ENCODE results near the gene ZNF160.

ZNF160 gene

GRCh38 chr19:53088091-53088490 is 15.1 kb downstream of the ZNF160 start:
- H3K27me3 ChIP-seq (ENCODE audit: control insufficient read depth, low read length): no peaks in the 10 kb centered on the region
- H3K36me3 ChIP-seq (ENCODE audit: control insufficient read depth, low read length): peaks cover 81% of the 10 kb centered on the region
- no peaks in the 10 kb centered on the region; the same call in 1 of the 2 replicates for H3K9me3 ChIP-seq (ENCODE audit: control insufficient read depth, insufficient read depth, low read length)
- H3K79me2 ChIP-seq (ENCODE audit: control insufficient read depth, low read length): no peaks in the 10 kb centered on the region
- TF ChIP-seq CTCF (IDR thresholded peaks at IDR 0.05; ENCODE audit: low read depth, low read length, poor library complexity, severe bottlenecking): no peak
- no peak for TF ChIP-seq EZH2phosphoT487 (IDR thresholded peaks at IDR 0.05; ENCODE audit: borderline replicate concordance, low read length)
- H3F3A ChIP-seq (ENCODE audit: control insufficient read depth, insufficient read depth): no peaks in the 10 kb centered on the region
- no peak overlapping the region for H3K27ac ChIP-seq (ENCODE audit: low read depth, low read length)
- H3K4me1 ChIP-seq (ENCODE audit: control insufficient read depth, low read length): no peaks in the 10 kb centered on the region
- H4K20me1 ChIP-seq (ENCODE audit: control insufficient read depth, insufficient read depth, low read depth, low read length): no peaks in the 10 kb centered on the region
- no peak overlapping the region for H3K4me3 ChIP-seq (ENCODE audit: low read length)
- H3K4me2 ChIP-seq (ENCODE audit: low read length): no peak overlapping the region
- H3K9me2 ChIP-seq (replicated peaks; ENCODE audit: control insufficient read depth, low read length): no peaks in the 10 kb centered on the region

GRCh38 chr19:53086949-53087348 is 16.3 kb downstream of the ZNF160 start:
- Histone ChIP-seq H3K27me3 (ENCODE audit: control insufficient read depth, low read length) (no peaks in the 10 kb centered on the region), H3K4me1 (ENCODE audit: control insufficient read depth, low read length) (no peaks in the 10 kb centered on the region), H3K4me2 (ENCODE audit: low read length) (no peak overlapping the region), H3K79me2 (ENCODE audit: control insufficient read depth, low read length) (no peaks in the 10 kb centered on the region), H3K27ac (ENCODE audit: low read depth, low read length) (no peak overlapping the region), H4K20me1 (ENCODE audit: control insufficient read depth, insufficient read depth, low read depth, low read length) (no peaks in the 10 kb centered on the region), H3K9me2 (replicated peaks; ENCODE audit: control insufficient read depth, low read length) (no peaks in the 10 kb centered on the region), H3K4me3 (ENCODE audit: low read length) (no peak overlapping the region), H3K36me3 (ENCODE audit: control insufficient read depth, low read length) (peaks cover 85% of the 10 kb centered on the region), H3K9me3 (ENCODE audit: control insufficient read depth, insufficient read depth, low read length) (no peaks in the 10 kb centered on the region; the same call in 1 of the 2 replicates), H3F3A (ENCODE audit: control insufficient read depth, insufficient read depth) (no peaks in the 10 kb centered on the region)
- TF ChIP-seq EZH2phosphoT487 (IDR thresholded peaks at IDR 0.05; ENCODE audit: borderline replicate concordance, low read length): no peak
- TF ChIP-seq CTCF (IDR thresholded peaks at IDR 0.05; ENCODE audit: low read depth, low read length, poor library complexity, severe bottlenecking): no peak

- H3K36me3 ChIP-seq (ENCODE audit: control insufficient read depth, low read length): peaks cover 86% of the 10 kb centered on the region
- H3K79me2 ChIP-seq (ENCODE audit: control insufficient read depth, low read length): peaks cover 4% of the 10 kb centered on the region
- peaks cover 8% of the 10 kb centered on the region; the same call in 1 of the 2 replicates for H3K9me3 ChIP-seq (ENCODE audit: control insufficient read depth, insufficient read depth, low read length)
- H4K20me1 ChIP-seq (ENCODE audit: control insufficient read depth, insufficient read depth, low read depth, low read length): no peaks in the 10 kb centered on the region
- TF ChIP-seq EZH2phosphoT487 (IDR thresholded peaks at IDR 0.05; ENCODE audit: borderline replicate concordance, low read length) (no peak), CTCF (IDR thresholded peaks at IDR 0.05; ENCODE audit: low read depth, low read length, poor library complexity, severe bottlenecking) (no peak)
- H3K4me1 ChIP-seq (ENCODE audit: control insufficient read depth, low read length): no peaks in the 10 kb centered on the region
- no peak overlapping the region for H3K4me2 ChIP-seq (ENCODE audit: low read length)
- no peaks in the 10 kb centered on the region for H3K9me2 ChIP-seq (replicated peaks; ENCODE audit: control insufficient read depth, low read length)
- H3F3A ChIP-seq (ENCODE audit: control insufficient read depth, insufficient read depth): no peaks in the 10 kb centered on the region
- no peak overlapping the region for H3K27ac ChIP-seq (ENCODE audit: low read depth, low read length)
- no peak overlapping the region for H3K4me3 ChIP-seq (ENCODE audit: low read length)
- no peaks in the 10 kb centered on the region for H3K27me3 ChIP-seq (ENCODE audit: control insufficient read depth, low read length)
Observed at GRCh38 chr19:53085496-53085895, 17.7 kb downstream of the ZNF160 start.

Data from DOHH2 (cell line).